Activated CD8-positive, alpha-beta memory T cell treated with anti-CD3 and anti-CD28 coated beads, Interleukin-2, amount 50 U/mL, for 1 hour (primary cell): ENCODE measurements around the gene B3GAT1.

Experiments
- DNase-seq: peaks from one replicate; pipeline ENCODE4 v3.0.0-alpha.2; 2020; ENCODE audit errors: extremely low read depth

The B3GAT1 gene

DNA sequence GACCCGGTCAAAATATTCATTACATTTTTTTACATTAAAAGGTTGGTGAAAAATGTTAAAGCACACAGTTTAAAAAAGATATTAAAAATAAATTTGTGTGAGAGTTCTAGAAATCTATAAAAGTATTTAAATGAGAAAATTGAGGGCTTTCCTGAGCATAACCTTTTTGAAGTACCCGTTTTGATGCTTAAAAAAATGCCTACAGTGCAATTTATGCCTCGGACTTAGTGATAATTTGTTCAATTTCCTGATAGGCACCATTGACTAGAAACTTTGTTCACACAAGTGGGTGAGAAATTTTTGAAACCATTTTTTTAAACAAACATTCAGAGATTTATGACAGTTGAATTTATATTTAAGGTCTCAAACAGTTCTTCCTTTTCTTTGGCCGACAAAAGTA, 29.7 kb upstream of the B3GAT1 start:
- no peak for DNase-seq

- DNase-seq: no peak
Measured at GRCh38 chr11:134441281-134441680, 29.2 kb upstream of the B3GAT1 start.

DNA sequence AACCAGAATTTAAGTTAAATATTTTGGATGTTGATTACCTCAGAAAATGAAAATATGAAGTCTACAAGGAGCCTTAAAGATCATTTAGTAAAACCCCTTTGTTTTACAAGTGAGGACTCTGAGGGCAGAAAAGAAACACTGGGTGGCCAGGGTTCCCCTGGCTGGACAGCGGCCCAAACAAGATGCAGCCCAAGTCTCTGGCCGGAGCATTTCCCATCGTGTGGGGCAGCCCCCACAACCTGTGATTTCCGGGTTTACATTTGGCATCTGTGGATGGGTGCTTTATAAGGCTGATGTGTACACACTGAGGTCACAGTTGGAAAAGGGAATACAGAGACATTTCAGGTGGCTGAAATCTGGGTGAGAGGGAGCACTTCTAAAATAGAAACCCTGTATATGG, 28.8 kb upstream of the B3GAT1 start:
- no peak for DNase-seq

DNA sequence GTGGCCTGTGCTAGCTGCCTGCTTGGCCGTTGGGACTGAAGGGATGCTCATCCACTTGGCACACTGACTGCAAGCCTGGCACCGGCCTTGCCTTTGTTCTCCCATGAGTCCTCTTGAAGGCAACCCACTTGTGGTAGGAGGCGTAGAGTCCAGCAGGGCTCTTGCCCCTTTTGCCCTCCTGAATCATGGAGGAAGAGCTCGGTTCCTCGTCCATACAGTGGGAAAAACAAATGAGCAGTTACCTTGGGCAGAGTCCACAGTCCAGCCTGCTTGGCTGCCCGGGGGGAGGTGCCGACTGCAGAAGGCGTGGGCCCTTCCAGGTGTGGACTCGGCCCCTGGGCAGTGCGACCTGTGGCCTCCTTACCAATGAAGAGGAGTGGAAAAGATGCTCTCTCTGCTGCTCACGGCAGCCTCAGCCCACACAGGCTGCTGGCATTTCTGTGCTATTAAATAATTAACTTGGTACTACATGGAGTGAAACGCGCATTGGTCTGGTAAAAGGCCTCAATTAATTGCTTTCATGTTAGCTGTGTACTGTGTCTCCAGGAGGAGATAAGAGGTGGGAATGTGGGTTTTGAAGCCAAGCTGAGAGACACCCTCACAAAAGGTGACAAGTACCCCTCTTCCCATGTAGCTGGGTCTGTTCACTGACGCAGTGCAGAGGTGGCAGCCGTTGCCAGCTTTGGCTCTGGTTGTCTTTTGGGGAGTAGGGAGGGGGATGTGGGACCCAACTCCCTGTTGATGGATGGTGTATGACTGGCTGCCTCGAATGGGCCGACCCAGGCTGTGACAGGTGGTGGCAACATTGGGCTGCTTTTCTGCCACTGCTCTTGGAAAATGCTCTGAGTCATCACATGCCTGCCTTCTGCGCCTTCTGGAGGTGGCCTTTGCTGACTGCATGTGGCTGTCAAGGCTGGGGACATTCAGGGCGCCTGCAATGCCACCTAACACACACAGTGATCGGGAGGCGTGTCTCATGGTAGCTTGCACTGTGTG, 26.8 kb upstream of the B3GAT1 start:
- no peak for DNase-seq

DNA sequence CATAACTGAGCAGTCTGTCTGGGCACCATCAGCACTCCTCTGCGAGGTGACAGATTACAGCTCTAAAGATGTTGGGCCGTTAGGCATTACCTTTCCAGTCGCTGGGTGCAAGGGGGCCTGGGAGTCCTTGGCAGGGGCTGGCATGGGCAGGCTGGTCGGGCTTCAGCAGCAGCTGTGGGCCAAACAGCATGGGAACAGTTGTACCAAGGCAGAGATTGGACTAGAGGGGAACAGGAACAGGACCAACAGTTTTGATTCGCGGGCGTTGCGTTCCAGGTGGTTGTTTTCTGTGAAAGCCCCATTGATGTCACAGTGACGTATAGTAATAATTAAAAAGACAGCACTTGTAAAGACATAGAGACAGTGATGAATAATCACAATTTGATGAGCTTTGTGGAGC, 25.8 kb upstream of the B3GAT1 start:
- no peak for DNase-seq

DNA sequence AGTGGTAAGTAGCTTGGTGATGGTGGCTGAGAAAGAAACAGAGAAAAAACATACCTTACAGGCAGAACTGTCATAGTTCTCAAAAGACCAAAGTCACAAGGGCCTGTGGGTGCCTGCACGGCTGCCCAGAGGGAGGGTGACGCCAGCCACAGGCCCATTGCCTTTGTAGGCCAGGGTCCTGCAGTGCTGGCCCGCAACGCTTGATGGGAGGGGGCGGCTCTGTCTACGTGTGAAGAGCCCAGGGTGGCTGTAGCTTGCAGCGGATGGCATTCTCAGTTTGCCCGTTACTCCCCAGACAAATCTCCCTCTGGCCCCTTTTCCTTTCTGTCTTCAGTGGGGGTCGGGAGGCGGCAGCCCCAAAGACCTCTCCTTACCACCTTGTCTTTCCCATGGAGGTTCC, 24.7 kb upstream of the B3GAT1 start:
- DNase-seq: no peak

GRCh38 chr11:134433806-134434205, 21.8 kb upstream of the B3GAT1 start:
- no peak for DNase-seq

GRCh38 chr11:134433251-134433650, 21.2 kb upstream of the B3GAT1 start:
- no peak for DNase-seq

GRCh38 chr11:134432776-134433175, 20.7 kb upstream of the B3GAT1 start:
- DNase-seq: no peak

GRCh38 chr11:134429106-134429505, 17.1 kb upstream of the B3GAT1 start:
- DNase-seq: no peak

DNA sequence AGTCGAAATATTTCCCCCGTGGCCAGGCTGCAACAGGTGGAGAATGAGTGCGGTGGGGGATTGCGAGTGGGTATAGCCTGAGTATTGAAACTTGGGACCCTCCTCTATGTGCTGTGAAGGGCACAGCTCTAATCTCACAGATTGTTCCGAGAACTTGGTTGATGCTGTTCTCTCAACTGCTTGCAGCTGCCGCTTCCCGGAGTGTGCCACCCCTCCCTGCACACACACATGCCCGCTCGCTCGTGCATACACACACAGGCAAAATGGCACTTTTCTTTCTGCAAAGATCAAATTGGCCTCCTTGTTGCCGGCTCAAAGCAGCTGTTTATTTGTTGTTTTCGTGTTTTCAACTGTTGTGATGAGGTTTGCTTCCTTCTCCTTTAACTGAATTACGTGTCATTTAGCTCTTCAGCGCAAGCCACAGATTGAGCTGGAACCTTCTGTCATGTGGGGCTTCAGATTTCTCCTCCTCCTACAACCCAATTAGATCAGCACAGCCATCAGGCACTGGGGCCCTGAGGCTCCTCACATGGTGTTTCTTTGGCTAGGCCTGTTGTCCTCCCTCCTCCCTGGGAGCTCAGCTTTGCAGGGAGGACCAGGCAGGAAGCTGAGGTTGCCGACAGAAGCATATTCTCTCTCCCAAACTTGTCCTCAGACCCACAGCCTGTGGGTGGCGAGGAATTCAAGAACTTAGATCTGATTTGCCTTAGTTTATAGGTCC, 13.9 kb upstream of the B3GAT1 start:
- DNase-seq: no peak

DNA sequence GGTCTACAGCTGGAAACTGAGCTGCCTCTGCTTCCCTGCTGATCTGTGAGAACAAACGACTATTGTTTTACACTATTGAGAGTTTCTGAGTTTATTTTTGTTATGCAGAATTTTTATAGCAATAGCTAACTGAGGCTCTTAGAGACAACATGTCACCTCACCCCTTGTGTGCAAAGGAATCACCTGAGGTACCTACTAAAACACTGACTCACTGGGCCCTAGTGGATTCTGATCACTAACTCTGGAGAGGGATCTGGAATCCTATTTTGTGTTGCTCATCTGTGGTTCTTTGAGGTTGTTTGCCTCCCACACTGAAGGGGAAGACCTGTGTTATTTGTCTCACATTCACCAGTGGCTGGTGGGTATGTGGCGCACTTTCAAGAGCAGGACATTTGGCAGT, 13.4 kb upstream of the B3GAT1 start:
- DNase-seq: no peak

DNA sequence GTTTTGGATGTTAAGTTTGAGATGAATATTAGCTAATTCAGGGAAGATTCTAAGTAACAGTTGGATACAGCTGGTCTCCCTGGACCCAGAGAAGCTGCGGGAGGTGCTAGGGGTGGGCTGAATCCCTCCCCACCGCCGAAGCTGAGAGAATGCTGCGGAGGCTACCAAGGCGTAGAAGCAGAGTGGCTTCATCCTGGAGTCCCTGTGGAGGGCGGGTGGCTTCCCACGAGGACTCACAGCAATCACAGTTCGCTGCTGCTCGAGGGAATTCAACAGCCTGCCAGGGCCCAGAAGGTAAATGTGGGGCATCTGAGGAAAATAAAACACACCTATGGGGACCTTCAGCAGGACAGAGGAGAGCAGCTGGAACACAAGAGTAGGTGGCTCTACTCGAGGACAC, 11.1 kb upstream of the B3GAT1 start:
- no peak for DNase-seq

GRCh38 chr11:134417871-134418840, 6.1 kb upstream of the B3GAT1 start:
- no peak for DNase-seq

GRCh38 chr11:134416726-134417125, 4.7 kb upstream of the B3GAT1 start:
- DNase-seq: no peak

DNA sequence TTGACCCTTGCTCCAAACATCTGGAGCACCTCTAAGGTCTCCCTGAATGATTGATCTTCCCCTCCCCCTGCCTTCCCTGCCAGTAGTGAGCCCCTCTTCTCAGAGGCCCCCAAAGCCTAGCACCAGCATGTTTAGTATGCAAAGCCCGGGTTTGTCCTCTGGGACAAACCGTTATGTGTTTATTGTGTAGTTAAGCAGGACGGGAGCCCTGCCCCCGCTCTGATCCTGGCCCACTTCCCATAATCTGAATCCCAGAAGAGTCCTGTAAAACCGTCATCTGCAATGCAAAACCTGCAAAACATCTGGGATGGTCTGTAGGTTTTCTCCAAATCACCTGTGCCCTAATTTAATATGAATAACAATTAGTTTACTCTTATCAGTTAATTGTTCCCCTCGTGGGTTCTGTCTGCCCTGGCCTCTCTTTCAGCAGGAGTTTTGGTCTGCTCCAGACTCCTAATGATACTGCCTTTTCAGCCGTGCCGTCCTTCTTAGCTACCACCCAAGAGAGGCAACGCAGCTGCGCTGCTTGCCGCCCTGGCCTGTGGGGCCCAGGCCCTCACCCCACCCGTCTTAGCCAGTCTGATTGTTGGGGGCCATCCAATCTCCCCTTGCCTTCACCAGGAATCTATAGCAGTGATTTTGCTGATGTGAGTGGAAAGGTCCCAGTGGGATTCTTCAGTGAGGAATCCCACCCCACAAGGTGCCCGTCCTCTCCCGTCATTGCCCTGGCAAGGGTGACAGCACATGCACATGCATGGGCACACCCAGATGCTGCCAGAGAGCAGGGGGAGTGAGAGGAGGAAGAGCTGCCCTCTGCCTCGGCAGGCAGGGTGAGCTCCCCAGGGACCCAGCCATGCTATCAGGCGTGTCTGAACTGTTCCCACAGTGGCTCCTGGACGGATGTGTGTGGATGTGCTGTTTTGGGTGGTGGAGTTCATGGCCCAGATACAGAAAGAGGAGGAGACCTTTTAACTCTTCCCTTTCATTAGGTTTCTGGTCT, 3.0 kb upstream of the B3GAT1 start:
- no peak for DNase-seq

GRCh38 chr11:134413826-134414731, 2.0 kb upstream of the B3GAT1 start:
- no peak for DNase-seq

DNA sequence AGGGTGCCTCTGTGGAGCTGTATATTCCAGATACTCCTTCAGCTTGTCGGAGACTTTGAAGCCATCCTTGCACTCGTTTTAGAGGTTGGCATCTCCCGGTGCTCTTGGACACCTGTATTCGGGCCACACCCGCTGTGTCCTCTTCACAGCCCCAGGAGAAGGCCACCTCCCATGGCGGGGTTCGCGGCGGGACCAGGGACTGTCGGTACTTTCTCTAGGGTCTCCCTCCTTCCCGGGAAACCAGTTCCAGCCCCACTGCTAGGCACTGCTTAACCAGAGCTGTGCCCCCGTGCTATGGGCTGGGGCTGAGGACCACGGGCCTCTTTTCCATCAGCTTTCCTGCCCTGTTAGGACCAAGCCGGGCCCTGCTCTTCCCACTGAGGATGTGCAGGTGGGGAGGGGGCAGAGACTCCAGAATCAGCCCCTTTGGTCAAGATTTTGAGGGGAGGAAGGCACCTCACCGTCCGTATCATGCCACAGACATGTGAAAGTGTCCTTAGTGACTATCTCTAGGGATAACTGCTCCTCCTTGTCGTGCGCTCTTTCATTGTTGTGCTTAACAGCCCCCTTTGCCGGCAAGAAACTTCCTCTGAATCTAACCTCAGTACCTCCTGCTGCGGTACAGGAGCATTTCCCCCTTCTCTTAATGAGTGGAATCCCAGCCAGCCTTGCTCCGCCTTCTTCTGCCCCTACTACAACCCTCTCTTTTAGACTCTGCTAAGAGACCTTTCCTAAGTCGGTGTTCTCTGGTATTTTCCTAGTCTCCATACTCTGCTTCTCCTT, 1.2 kb upstream of the B3GAT1 start:
- no peak for DNase-seq

- no peak for DNase-seq
Measured at GRCh38 chr11:134410766-134411165, 1.3 kb downstream of the B3GAT1 start.
